VCaP (cell line): ENCODE measurements around the gene SMOC2.

Source experiments
- H3K27ac ChIP-seq: fragments of 450-650 bp; 2 replicates; pipeline ENCODE4 v1.5.1; 2017
- TF ChIP-seq, protein P1 (sequence below): fragments of 450-650 bp; conservative IDR thresholded peaks from 2 replicates; pipeline ENCODE4 v1.5.1; 2017; ENCODE audit warnings: mild to moderate bottlenecking, moderate library complexity

The SMOC2 gene

DNA sequence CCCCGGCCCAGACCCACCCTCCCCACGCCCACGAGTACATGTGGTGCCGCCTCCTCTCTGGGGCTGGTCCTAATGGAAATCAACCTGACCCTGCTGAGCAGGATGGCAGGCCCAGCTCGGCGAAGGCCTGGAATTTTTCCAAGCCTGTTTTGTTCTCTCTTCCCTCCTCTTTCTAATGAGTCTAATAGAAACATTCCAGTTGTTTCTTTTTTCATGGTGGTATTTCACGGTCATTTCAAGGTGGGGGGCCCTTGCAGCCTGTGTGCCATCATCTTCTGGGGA lies 16.6 kb downstream of the SMOC2 start:
- TF ChIP-seq, protein P1, sequence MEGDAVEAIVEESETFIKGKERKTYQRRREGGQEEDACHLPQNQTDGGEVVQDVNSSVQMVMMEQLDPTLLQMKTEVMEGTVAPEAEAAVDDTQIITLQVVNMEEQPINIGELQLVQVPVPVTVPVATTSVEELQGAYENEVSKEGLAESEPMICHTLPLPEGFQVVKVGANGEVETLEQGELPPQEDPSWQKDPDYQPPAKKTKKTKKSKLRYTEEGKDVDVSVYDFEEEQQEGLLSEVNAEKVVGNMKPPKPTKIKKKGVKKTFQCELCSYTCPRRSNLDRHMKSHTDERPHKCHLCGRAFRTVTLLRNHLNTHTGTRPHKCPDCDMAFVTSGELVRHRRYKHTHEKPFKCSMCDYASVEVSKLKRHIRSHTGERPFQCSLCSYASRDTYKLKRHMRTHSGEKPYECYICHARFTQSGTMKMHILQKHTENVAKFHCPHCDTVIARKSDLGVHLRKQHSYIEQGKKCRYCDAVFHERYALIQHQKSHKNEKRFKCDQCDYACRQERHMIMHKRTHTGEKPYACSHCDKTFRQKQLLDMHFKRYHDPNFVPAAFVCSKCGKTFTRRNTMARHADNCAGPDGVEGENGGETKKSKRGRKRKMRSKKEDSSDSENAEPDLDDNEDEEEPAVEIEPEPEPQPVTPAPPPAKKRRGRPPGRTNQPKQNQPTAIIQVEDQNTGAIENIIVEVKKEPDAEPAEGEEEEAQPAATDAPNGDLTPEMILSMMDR = no peak
- no peak overlapping the region for H3K27ac ChIP-seq

DNA sequence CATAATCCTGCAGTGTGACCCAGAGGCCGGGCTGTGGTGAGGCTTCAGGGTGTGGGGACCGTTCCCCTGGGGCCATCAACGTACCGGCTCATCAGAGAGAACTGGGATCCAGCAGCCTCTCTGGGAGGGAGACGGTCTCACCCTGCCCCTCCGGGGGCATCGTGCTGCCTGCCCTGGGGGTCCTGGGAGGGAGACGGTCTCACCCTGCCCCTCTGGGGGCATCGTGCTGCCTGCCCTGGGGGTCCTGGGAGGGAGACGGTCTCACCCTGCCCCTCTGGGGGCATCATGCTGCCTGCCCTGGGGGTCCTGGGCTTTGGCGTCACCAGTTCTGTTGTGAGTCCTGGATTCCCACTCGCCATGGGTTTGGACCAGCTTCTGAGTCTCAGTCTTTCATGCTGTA lies 17.1 kb downstream of the SMOC2 start:
- TF ChIP-seq, protein P1 = no peak
- H3K27ac ChIP-seq = no peak overlapping the region

DNA sequence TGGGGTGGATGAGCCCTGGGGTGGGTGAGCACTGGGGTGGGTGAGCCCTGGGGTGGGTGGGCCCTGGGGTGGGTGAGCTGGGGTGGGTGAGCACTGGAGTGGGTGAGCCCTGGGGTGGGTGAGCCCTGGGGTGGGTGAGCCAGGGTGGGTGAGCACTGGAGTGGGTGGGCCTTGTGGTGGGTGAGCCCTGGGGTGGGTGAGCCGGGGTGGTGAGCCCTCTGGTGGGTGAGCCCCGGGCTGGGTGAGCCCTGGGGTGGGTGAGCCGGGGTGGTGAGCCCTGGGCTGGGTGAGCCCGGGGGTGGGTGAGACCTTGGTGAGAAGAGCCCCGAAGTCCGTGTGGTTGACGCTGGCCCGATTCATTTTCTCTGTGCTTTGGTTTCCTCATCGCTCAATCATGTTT lies 18.6 kb downstream of the SMOC2 start:
- H3K27ac ChIP-seq = no peak overlapping the region
- TF ChIP-seq, protein P1 = no peak

DNA sequence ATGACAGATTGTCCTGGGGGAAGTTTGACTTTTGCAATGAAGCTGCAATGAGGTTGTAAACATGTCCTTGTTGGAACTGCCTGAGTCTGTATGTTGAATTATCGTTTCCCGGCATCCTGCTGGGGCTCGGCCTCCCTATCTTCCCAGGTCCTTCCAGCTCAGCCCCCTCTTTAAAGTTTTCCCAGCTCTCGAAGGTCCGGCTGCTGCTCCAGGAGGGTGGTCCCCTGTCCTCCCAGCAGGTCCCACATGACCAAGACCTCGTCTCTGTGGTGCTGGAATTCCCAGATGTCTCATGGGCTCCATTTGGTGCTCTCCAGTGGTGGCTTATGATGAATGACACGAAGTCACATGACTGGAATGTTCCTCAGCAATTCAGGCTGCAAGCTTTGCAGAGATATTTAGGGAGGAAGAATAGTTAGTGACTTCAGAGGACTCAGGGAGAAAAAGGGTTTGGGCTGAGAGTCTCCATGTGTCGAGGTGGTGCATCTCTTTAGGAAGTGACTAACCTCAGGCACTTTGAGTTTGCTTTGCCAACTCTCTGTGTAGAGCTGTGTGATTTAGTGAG lies 21.4 kb downstream of the SMOC2 start:
- H3K27ac ChIP-seq = no peak overlapping the region
- TF ChIP-seq, protein P1 = no peak

DNA sequence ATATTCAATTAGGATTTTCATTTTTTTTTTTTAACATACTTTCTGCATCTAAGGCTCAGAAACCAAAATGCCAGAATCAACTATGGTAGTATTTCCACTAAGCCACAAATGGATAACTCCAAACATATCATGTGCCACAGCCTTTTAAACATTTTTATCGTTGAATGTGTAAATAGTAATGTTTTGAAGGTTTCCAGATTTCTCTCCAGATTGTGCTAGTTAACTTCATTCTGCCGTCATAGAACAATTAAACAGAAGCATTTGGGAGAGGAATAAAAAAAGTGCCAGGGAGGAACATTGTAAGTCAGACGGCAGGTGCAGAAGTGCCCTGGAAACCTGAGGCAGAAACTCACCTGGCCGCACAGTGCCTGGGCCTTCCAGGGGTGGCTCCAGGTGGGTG lies 23.6 kb downstream of the SMOC2 start:
- H3K27ac ChIP-seq = no peak overlapping the region
- TF ChIP-seq, protein P1 = no peak

DNA sequence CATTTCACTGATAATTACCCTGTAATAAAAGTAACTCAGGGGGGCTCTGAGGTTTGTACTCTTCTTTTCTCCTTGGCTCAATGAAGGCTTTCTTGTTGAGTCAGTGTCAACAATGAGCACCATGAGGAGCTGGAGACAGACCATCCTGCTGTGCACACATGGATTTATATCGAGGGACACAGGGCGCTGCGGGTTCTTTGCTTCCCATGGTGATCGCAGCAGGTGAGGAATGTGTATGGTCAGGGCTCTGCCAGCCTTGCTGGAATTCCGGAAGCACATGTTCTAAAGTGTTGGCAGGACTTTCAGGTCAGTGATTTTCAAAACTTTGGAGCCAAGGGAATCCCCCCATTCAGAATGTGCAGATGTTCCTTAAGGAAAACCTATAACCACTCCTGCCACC lies 27.1 kb downstream of the SMOC2 start:
- TF ChIP-seq, protein P1 = no peak
- no peak overlapping the region for H3K27ac ChIP-seq

DNA sequence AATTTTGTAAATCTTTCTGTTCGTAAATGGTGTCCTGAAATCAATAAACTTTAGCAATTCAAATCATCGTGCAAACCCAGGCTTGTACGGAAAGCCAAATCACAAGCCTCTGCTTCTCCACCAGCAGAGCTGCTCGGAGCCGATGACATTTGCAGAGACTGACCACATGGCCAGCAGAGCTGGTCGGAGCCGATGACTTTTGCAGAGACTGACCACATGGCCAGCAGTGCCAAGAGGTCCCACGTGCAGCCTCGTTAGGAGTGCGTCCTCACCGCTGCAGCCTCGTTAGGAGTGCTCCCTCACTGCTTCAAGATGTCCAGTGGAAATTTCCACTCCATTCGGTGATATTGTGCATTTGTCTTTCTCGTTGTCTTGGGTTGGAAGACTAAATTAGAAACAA lies 28.5 kb downstream of the SMOC2 start:
- TF ChIP-seq, protein P1 = no peak

DNA sequence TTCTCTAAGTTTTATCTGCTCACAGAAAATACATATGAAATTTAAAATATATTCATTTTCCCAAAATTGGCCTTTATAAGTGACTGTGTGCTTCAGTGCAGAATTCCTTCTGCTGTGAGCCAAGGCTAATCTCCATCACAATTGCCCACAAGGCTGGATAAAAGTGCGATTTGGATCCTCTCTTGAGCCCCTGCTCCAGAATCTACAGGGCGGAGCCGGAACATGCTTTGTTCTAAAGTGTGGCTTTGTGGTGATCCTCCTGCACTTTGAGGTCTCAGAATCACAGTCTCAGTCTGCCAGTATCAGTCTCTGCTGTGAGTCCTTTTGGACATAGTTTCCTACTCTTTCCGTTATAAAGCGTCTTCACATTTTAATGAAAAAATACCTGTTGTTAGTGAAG lies 28.9 kb downstream of the SMOC2 start:
- H3K27ac ChIP-seq = no peak overlapping the region
- TF ChIP-seq, protein P1 = no peak

More for the DNA sequence above, 28.5 kb downstream of the SMOC2 start:
- no peak overlapping the region for H3K27ac ChIP-seq
